Measurements from ENCODE around the gene SDK1.

SDK1 gene

DNA sequence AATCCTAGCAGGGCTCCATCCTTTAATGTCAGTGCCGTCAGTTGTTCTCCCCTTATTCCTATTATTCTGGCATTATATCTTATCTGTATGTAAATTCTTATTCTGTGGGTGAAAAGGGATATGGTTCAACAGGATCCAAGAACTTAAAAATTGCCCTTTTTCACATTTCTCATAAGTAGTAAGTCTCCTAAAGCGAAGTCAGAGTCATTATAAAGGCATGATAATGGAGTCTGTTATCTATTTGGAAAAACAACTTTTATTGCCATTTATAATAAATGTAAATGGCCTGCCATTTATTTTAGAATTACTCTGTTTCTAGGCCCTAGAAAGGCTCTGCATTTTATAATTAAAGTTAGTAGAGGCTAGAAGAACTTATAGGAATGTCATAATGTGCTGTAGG lies 31.3 kb downstream of the SDK1 start:
- no peak for DNase-seq (ENCODE audit: low read depth in 3 of 3, low spot score in 1 of 3)

DNA sequence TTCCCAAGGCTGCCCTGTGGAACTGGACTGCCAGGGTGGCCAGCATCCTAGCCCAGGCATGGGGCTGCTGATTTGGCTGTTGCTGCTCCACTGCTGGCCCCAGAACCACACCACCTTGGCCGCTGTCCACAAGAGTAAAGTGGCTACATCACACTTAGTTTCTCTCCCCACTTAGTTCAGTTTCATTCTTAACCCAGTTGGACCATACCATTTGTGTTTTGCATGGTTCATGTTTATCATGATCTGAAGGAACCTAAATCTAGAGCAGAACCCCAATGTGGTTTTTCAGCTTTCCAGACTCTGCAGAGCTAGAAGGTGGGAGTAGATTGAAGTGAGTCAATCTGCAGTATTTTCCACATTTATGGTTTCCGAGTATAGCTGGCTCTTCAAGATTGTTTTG lies 32.8 kb downstream of the SDK1 start:
- no peak for DNase-seq (ENCODE audit: low read depth in 3 of 3, low spot score in 1 of 3)

- no peak for DNase-seq (ENCODE audit: low read depth in 3 of 3, low spot score in 1 of 3)
These were observed 35.1 kb downstream of the SDK1 start for GRCh38 chr7:3336042-3336665.

- DNase-seq (ENCODE audit: low read depth in 3 of 3, low spot score in 1 of 3): no peak
These were observed 37.1 kb downstream of the SDK1 start for GRCh38 chr7:3338161-3338560.

GRCh38 chr7:3345699-3346481 lies 44.8 kb downstream of the SDK1 start:
- no peak for DNase-seq (ENCODE audit: low read depth in 3 of 3, low spot score in 1 of 3)

DNA sequence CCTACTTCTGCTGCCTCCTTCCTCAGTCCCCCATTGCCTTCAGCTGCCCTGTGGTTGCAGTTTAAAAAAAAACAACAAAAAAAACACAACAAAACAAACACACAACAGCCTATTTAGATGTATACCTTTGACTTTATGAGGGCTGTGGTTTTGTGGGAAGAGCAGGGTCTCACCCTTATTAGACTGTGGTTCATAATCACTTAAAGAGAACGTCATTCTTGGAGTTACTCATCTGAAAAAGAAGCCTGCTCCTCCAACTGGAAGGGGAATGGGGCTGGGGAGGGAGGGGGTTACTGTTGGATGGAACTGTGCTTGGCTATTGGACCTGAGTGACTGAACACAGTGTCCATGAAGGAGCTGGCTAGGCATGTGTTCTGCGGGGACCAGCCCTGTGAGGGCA lies 48.1 kb downstream of the SDK1 start:
- no peak for DNase-seq (ENCODE audit: low read depth in 3 of 3, low spot score in 1 of 3)

DNA sequence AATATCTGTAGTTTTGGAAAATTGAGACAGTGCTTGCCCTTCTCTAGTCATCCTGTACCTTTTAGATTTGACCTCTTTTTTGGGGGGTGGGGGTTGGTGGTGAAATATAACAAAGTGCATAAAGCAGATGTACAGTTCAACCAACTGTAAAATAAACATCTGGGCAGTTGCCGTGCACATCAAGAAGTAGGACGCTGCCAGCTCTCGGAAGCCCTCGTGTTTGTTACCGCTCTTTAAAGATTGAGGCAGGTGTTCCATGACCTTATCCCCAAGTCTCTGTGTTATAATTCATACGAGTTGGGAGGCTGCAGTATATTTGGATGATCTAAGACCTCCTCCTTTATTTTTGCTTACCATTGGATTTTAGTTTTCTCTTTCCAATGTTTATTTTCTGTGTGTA lies 55.1 kb downstream of the SDK1 start:
- DNase-seq (ENCODE audit: low read depth in 3 of 3, low spot score in 1 of 3): no peak

- DNase-seq (ENCODE audit: low read depth in 3 of 3, low spot score in 1 of 3): no peak
These were observed 57.9 kb downstream of the SDK1 start for GRCh38 chr7:3358991-3359390.

- no peak for DNase-seq (ENCODE audit: low read depth in 3 of 3, low spot score in 1 of 3)
These were observed 66.2 kb downstream of the SDK1 start for GRCh38 chr7:3367261-3367660.

DNA sequence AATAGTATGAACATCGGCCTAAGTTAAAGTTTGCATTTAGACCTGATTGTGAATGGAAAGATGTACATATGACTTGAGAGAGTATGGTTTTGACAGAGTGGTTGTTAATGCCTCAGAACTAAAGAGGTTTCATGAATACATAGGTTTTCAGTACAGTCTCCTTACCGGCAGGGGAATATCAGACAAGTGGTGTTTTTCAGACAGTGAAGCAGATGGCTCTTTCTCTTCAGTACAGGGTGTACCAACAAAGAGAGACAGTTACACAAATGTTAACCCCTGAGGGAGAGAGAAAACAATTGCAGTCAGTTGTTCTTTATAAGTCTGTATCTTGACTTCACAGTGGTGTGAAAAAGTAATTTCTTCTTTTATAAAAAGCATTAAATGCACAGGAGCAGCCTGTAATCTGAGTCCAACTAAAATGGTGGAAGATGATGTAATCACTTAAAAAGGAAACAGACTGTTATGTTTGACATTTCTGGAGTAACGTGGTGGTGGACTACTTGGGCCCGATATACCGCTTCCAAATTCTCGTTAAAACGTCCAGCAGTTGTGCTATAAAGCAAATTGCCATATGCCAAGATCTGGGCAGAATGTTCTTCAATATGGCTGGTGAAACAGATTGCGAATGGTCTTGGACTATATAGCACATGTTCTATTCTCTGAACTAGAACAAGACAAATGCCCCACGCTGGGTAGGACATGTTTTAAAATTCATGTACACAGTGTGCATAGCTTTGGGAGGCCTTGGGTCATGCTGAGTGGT lies 69.2 kb downstream of the SDK1 start:
- DNase-seq (ENCODE audit: low read depth in 3 of 3, low spot score in 1 of 3): no peak

DNA sequence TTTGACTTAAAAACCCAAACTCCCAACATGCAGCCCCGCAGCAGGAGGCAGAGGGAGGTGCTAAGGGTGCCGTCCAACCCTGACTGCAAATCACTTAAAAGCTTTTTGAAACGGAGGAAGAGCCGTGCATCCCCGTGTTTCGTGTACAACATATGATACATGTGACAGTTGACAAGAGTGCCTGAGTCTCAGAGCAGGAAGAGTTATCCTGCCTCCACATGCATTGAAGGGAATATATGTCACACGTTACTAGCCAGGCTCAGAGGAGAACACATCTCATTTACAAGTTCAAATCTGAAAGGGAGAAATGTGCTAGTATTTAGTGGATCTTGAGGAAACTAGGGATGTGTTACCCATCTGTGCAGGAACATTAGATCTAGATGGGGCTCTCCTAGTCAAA lies 69.9 kb downstream of the SDK1 start:
- DNase-seq (ENCODE audit: low read depth in 3 of 3, low spot score in 1 of 3): no peak

DNA sequence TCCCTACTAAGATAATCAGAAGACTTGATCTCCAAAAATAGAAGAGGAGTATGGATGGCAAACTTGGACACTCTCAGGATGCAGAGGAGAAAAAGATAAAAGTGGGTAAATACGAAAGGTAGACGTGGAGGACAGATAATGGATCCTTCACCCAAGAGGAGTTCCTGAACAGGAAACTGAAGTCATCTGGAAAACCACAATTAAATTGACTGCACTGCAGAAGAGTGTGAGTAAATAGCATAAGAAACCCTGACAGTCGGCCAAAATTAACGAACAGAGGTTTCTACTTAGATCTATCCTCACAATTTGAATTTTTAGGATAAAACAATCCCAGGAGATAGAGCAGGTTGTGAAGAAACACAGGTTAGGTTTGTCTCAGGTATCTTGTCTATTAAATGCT lies 70.5 kb downstream of the SDK1 start:
- DNase-seq (ENCODE audit: low read depth in 3 of 3, low spot score in 1 of 3): no peak

DNA sequence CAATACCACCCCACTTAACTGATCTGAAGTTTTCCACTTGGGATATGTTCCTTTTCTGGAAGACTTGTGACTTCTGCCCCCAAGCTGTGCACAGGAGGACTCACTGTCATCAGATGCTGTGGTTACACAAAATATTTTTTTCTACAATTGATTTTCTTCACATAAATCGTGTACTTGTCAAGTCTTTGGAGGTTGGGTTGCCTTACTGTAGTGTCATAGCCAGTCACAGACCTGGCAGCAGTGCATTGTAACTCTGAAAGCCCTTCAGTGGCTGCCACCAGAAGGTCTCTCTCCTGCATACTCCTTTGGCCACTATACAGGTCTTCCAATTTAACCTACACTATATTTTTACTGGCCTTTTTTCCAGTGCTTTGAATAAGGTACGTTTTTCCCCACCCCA lies 73.2 kb downstream of the SDK1 start:
- no peak for DNase-seq (ENCODE audit: low read depth in 3 of 3, low spot score in 1 of 3)

GRCh38 chr7:3378390-3379150 lies 77.5 kb downstream of the SDK1 start:
- DNase-seq (ENCODE audit: low read depth in 3 of 3, low spot score in 1 of 3): no peak

DNA sequence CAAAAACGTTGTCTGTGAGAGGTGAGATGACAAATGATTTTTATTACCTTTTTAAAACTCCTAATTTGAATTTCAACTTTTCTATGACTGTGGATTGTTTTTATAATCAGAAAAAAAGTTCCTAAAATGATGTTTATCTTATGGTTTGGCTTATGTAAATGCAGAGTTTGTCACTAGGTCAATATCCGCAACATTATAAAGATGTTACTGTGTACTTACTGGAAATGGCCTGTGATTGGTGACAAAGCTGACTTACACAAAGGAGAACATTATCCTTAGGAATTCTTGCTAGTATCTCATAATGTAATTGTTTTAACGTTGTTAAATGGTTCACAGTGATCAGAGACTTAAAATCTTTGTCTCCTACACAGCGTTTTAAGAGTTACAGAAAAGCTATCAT lies 79.0 kb downstream of the SDK1 start:
- DNase-seq (ENCODE audit: low read depth in 3 of 3, low spot score in 1 of 3): no peak

GRCh38 chr7:3380886-3381685 lies 80.0 kb downstream of the SDK1 start:
- DNase-seq (ENCODE audit: low read depth in 3 of 3, low spot score in 1 of 3): no peak

DNA sequence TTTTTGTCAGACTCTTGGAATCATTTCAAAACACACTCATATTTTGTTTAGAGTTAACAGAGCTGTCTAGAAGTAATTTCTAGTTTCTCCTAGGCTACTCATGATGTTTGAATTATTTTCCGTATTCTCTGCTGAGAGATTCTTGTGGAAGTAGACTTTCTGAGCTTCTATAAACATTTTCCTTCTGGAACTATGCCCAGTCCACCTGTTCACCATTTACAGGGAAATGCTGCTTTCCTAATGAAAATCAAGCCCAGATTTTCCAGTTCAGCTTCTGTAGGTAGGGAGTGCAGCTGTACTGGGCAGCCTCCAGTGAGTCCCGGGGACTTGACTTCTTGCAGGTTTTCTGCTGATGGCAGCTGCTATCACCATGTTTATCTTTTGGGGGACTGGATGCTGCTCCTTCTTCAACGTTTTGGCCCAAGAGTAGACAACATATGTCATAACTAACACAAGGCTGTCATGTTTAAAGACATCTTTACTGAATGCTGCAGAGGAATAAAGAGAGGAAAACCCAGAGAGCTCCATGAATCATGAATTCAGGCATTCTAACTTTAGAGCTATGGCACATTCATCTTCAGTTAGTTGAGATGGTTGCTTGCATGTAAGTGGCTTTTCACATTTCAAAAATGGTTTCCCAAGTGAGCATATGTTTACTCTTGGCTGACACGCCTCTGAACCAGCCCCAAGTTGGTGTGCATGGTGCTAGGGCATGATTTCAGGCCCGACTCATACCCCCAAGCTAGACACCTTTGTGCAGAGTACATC lies 85.6 kb downstream of the SDK1 start:
- DNase-seq (ENCODE audit: low read depth in 3 of 3, low spot score in 1 of 3): no peak

DNA sequence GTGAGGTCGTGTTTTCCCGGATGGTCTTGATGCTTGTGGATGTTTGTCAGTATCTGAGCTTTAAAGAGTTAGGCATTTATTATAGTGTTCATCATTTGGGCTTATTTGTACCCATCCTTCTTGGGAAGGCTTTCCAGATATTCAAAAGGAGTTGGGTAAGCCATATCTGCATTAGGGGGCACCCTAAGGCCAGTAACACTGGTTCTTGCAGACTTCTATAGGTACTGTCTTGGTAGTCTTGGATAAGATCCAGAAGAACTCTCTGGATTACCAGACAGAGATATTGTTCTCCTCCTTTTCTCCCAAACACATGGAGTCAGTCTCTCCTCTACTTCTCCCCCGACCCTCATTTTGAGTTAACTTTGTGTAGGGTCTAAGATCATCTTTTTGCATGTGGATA lies 92.8 kb downstream of the SDK1 start:
- no peak for DNase-seq (ENCODE audit: low read depth in 3 of 3, low spot score in 1 of 3)

DNA sequence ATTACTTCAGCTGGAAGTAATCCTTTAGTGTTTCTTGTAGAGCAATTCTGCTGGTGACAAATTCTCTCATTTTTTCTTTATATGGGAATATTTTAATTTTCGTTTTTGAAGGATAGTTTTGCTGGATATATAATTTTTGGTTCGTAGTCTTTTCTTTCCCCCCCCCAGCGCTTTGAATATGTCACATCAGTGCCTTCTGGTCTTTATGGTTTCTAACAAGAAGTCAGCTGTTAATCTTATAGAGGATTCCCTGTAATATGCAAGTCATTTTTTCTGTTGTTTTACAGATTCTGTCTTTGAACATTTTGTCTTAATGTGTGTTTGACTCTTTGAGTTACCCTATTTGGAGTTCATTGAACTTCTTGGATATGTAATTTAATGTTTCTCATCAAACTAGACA lies 96.3 kb downstream of the SDK1 start:
- DNase-seq (ENCODE audit: low read depth in 3 of 3, low spot score in 1 of 3): no peak

GRCh38 chr7:3399858-3400257 lies 98.8 kb downstream of the SDK1 start:
- no peak for DNase-seq (ENCODE audit: low read depth in 3 of 3, low spot score in 1 of 3)
